ENCODE measurements around the gene TIPARP.
A peak's percentile ranks its signal among the peaks of the same experiment; 100 is the strongest.

TIPARP gene

GRCh38 chr3:156750874-156751245, 76.5 kb downstream of the TIPARP start:
- H3K4me3 ChIP-seq (ENCODE audit: low read length), result peak overlapping the region; percentile 59
- peaks cover 6% of the 10 kb centered on the region for H3K36me3 ChIP-seq (ENCODE audit: insufficient read depth, low read length)
- H3K9me3 ChIP-seq (replicated peaks; ENCODE audit: low read length), result peaks cover 4% of the 10 kb centered on the region
- no peaks in the 10 kb centered on the region for H3K27me3 ChIP-seq (ENCODE audit: control insufficient read depth, insufficient read depth, low read length)
- peak overlapping the region; percentile 80 for H3K4me2 ChIP-seq (ENCODE audit: low read length)
- peaks cover 52% of the 10 kb centered on the region for H3K4me1 ChIP-seq (ENCODE audit: control insufficient read depth, insufficient read depth, low read length)
- H3K9ac ChIP-seq (ENCODE audit: low read depth, low read length), result peak overlapping the region; percentile 91

GRCh38 chr3:156751461-156752025, 77.2 kb downstream of the TIPARP start:
- H3K4me3 ChIP-seq (ENCODE audit: low read length), result peak overlapping the region; percentile 59
- H3K36me3 ChIP-seq (ENCODE audit: insufficient read depth, low read length), result peaks cover 6% of the 10 kb centered on the region
- H3K9ac ChIP-seq (ENCODE audit: low read depth, low read length), result peak overlapping the region; percentile 91
- H3K4me2 ChIP-seq (ENCODE audit: low read length), result peak overlapping the region; percentile 80
- no peaks in the 10 kb centered on the region for H3K27me3 ChIP-seq (ENCODE audit: control insufficient read depth, insufficient read depth, low read length)
- H3K4me1 ChIP-seq (ENCODE audit: control insufficient read depth, insufficient read depth, low read length), result peaks cover 52% of the 10 kb centered on the region
- H3K9me3 ChIP-seq (replicated peaks; ENCODE audit: low read length), result peaks cover 4% of the 10 kb centered on the region
